GM12874 (cell line): ENCODE data around the gene SNAPC2.

Experiments
- CTCF ChIP-seq: IDR thresholded peaks from 2 replicates; pipeline ENCODE4 v1.5.1; 2011; ENCODE audit warnings: low read depth, mild to moderate bottlenecking, control low read depth, low read length, moderate library complexity; ENCODE audit not compliant: insufficient read depth

Gene SNAPC2

GRCh38 chr19:7924241-7924640 is 4.1 kb downstream of the SNAPC2 start:
- no peak for TF ChIP-seq CTCF

GRCh38 chr19:7924651-7925170 is 4.6 kb downstream of the SNAPC2 start:
- TF ChIP-seq CTCF = no peak

GRCh38 chr19:7925171-7925851 is 5.2 kb downstream of the SNAPC2 start:
- peak; percentile 96 for TF ChIP-seq CTCF

- no peak for TF ChIP-seq CTCF
Observed at GRCh38 chr19:7926021-7926726, 6.0 kb downstream of the SNAPC2 start, which contains the start of gene CTXN1. CTXN1 (minus strand) TSS chr19:7926135; CDS start chr19:7925538, 597 bp downstream.

- TF ChIP-seq CTCF = no peak
Observed at GRCh38 chr19:7926727-7927604, 6.8 kb downstream of the SNAPC2 start.

GRCh38 chr19:7927605-7928333 is 7.6 kb downstream of the SNAPC2 start:
- no peak for TF ChIP-seq CTCF

GRCh38 chr19:7928334-7928706 is 8.2 kb downstream of the SNAPC2 start:
- no peak for TF ChIP-seq CTCF
